ENCODE measurements around the gene FCMR. TPM values are rescaled to one million over a fixed set of nuclear protein-coding genes. Genes with fewer than 3 reads are reported as not detected.

Gene FCMR
- total RNA-seq, 4 donors from 2014 or later: 2.5 to 3.3 (median 3.2) TPM; not detected in 1

DNA sequence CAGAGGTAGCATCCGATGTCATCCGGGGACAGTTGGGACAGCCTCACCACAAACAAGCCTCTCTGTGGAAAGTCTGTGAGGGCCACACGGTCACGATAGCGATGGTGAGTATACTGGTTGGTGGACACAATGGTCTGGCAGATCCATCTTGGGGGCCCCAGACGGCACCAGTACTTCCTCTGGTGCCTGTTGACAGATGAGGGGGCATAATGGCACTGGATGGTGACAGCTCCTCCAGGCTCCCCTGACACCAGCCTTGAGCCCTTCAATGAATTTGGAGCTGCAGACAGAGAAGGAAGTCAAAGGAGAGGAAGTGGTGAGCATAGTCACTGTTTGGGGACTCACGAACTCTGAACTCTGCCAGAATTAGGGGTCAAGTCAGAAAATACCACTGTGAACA lies 40.5 kb upstream of the FCMR start:
- Histone ChIP-seq H3K27me3 (no peaks in the 10 kb centered on the region), H3K9me3 (no peaks in the 10 kb centered on the region), H3K4me3 (no peak overlapping the region), H3K4me1 (no peaks in the 10 kb centered on the region), H3K27ac (replicated peaks in 1 of 4) (no peak overlapping the region), H3K36me3 (no peaks in the 10 kb centered on the region)
- intact Hi-C loops (cut with DNase I): no loop called here
- 89% methylated on average over 7 of the region's 7 CpGs for WGBS
- DNase-seq (ENCODE audit: extremely low spot score): no peak
- no peak for TF ChIP-seq POLR2A (IDR thresholded peaks at IDR 0.05; ENCODE audit: low read depth)
- TF ChIP-seq, protein P1, sequence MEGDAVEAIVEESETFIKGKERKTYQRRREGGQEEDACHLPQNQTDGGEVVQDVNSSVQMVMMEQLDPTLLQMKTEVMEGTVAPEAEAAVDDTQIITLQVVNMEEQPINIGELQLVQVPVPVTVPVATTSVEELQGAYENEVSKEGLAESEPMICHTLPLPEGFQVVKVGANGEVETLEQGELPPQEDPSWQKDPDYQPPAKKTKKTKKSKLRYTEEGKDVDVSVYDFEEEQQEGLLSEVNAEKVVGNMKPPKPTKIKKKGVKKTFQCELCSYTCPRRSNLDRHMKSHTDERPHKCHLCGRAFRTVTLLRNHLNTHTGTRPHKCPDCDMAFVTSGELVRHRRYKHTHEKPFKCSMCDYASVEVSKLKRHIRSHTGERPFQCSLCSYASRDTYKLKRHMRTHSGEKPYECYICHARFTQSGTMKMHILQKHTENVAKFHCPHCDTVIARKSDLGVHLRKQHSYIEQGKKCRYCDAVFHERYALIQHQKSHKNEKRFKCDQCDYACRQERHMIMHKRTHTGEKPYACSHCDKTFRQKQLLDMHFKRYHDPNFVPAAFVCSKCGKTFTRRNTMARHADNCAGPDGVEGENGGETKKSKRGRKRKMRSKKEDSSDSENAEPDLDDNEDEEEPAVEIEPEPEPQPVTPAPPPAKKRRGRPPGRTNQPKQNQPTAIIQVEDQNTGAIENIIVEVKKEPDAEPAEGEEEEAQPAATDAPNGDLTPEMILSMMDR (IDR thresholded peaks at IDR 0.05): no peak
- no peak for TF ChIP-seq POLR2AphosphoS5 (IDR thresholded peaks at IDR 0.05)
- no peak for TF ChIP-seq EP300 (IDR thresholded peaks at IDR 0.05)

DNA sequence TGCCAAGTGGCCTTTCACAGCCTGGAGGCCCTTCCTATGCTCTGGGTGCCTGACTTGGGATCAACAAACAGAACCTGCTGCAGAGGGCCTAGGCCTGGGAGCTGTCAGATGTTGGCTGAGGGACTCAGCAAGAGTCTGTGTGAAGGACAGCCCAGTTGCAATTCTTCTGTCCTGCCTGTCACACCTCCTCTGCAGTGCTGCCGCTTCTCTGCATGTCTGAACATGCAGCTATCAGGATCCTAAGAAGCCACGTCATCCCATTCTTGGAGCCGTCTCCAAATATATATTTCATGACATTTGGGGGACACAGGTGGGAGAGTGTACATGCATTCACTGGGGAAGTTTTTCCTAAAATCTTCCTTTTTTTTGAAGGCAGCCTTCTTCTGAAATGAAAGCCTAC lies 39.9 kb upstream of the FCMR start:
- DNase-seq (ENCODE audit: extremely low spot score): no peak
- intact Hi-C loops (cut with DNase I): no loop called here
- H3K9me3 ChIP-seq: no peaks in the 10 kb centered on the region
- no peaks in the 10 kb centered on the region for H3K27me3 ChIP-seq
- H3K4me1 ChIP-seq: no peaks in the 10 kb centered on the region
- no peak overlapping the region for H3K27ac ChIP-seq (replicated peaks in 1 of 4)
- H3K36me3 ChIP-seq: no peaks in the 10 kb centered on the region
- TF ChIP-seq, protein P1 (IDR thresholded peaks at IDR 0.05): no peak
- WGBS: 90% methylated on average over 2 of the region's 3 CpGs
- no peak overlapping the region for H3K4me3 ChIP-seq

DNA sequence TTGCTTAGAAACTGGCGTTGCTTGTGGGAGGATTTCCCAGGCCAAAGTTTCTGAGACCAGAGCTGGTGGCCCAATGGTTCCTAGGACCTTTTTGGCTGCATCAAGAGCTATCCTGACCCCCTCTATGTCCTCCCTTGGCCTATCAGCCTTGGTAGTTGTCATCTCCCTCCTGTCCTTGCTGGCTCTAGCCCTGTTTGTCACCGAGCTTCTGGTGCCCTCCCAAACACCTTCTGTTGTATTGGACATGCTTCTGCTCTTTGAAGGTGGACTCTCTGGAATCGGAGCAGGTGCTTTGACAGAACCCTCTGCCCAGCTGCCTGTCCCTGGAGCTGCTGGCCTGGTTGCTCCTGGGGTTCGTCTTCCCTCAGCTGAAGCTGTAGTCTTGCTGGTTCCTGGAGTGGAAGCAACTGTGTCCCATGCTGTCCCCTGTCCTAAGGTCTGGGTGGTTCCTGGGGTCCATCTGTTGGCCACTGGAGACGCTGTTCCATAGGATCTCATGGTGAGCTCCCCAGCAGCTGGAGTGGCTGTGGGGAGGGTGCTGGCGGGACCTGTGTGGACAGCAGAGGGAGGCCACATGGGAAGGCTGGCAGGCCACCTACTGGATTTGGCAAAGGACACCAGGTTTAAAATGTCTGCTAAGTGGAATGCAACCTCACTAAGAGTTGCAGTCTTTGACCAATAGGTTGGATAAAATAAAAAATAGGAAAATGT lies 39.1 kb upstream of the FCMR start:
- Histone ChIP-seq H3K4me3 (no peak overlapping the region), H3K27me3 (no peaks in the 10 kb centered on the region), H3K4me1 (no peaks in the 10 kb centered on the region), H3K27ac (replicated peaks in 1 of 4) (no peak overlapping the region), H3K9me3 (no peaks in the 10 kb centered on the region), H3K36me3 (no peaks in the 10 kb centered on the region)
- TF ChIP-seq, protein P1 (IDR thresholded peaks at IDR 0.05): no peak
- TF ChIP-seq POLR2A (IDR thresholded peaks at IDR 0.05; ENCODE audit: low read depth) (no peak), EP300 (IDR thresholded peaks at IDR 0.05) (no peak)
- intact Hi-C loops (cut with DNase I): no loop called here
- 91% methylated on average over 6 of the region's 6 CpGs for WGBS
- DNase-seq (ENCODE audit: extremely low spot score): no peak

DNA sequence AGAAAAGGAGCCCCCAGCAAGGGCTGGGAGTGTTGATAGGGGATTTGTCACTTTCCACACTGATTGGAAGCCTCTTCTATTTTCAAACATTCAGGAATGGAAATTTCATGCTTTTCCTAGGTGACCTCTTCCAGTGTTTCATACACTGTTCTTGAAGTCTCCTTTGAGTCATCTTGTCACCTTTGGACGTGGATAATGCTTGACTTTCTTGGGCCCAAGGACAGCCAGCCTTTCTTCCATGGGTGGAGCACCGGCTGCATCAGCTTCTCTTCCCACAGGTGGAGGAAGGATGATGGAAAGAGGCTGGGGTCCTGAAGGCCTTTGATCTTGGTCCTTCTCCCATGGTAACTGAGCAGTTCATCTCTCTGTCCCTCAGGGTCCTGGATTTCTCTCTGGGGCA lies 36.4 kb upstream of the FCMR start:
- Histone ChIP-seq H3K27ac (replicated peaks in 1 of 4) (no peak overlapping the region), H3K36me3 (no peaks in the 10 kb centered on the region), H3K4me1 (no peaks in the 10 kb centered on the region), H3K27me3 (no peaks in the 10 kb centered on the region), H3K4me3 (no peak overlapping the region), H3K9me3 (no peaks in the 10 kb centered on the region)
- intact Hi-C loops (cut with DNase I): no loop called here
- TF ChIP-seq POLR2A (IDR thresholded peaks at IDR 0.05; ENCODE audit: low read depth) (no peak), POLR2AphosphoS5 (IDR thresholded peaks at IDR 0.05) (no peak)
- TF ChIP-seq, protein P1 (IDR thresholded peaks at IDR 0.05): no peak
- no peak for DNase-seq (ENCODE audit: extremely low spot score)
- 94% methylated on average over 2 of the region's 2 CpGs for WGBS

DNA sequence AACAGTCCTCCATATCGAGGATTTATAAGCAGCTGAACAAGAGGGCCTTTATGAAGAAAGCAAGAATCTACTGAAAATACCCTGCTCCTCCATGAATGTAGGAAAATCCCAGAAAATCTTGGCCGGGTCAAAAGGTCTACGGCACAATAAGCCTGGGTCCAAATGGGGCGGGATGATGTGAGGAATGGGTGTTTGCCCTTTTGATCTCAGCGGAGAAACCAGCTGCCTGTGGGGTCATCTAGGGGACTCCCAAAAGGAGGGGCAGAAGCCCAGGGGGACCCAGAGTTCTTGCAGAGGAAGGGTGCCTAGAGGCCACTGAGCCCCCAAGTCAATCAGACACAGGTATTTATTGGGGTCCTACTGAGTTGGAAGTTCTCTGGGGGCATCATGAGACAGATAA lies 35.9 kb upstream of the FCMR start:
- Histone ChIP-seq H3K36me3 (no peaks in the 10 kb centered on the region), H3K27ac (replicated peaks in 1 of 4) (no peak overlapping the region), H3K4me1 (no peaks in the 10 kb centered on the region), H3K4me3 (no peak overlapping the region), H3K27me3 (no peaks in the 10 kb centered on the region), H3K9me3 (no peaks in the 10 kb centered on the region)
- no peak for DNase-seq (ENCODE audit: extremely low spot score)
- intact Hi-C loops (cut with DNase I): no loop called here
- 67% methylated on average over 5 of the region's 5 CpGs for WGBS
- TF ChIP-seq EP300 (IDR thresholded peaks at IDR 0.05) (no peak), POLR2AphosphoS5 (IDR thresholded peaks at IDR 0.05) (no peak), POLR2A (IDR thresholded peaks at IDR 0.05; ENCODE audit: low read depth) (no peak)
- TF ChIP-seq, protein P1 (IDR thresholded peaks at IDR 0.05): no peak
